Vagina (tissue), 2 donors: ENCODE measurements around the gene GJB4. TPM values are rescaled to one million over a fixed set of nuclear protein-coding genes. Genes with fewer than 3 reads are reported as not detected.

Experiments used
- DNase-seq, 2 donors: peaks; one replicate each; pipeline ENCODE4 v3.0.0-alpha.2; 2017; ENCODE audit errors: extremely low spot score in 2 of 2
- H3K27ac ChIP-seq: fragments of 200-600 bp; sonication (generic); one replicate; pipeline ENCODE4 v1.5.1; 2019
- H3K27me3 ChIP-seq: fragments of 200-600 bp; sonication (generic); one replicate; pipeline ENCODE4 v1.5.1; 2019
- H3K36me3 ChIP-seq, 2 donors: fragments of 200-600 bp; sonication (generic); one replicate each; pipeline ENCODE4 v1.5.1; 2017 to 2019
- H3K4me1 ChIP-seq: fragments of 200-600 bp; sonication (generic); one replicate; pipeline ENCODE4 v1.5.1; 2019
- H3K4me3 ChIP-seq, 2 donors: fragments of 200-600 bp; sonication (generic); 1 replicate in 1 of 2; 2 replicates in 1 of 2; pipeline ENCODE4 v1.5.1; 2016 to 2019
- H3K9me3 ChIP-seq: fragments of 200-600 bp; sonication (generic); one replicate; pipeline ENCODE4 v1.5.1; 2019
- POLR2A ChIP-seq, 2 donors: fragments of 450-650 bp; IDR thresholded peaks; one replicate each; pipeline ENCODE4 v1.6.1; 2017; ENCODE audit warnings: antibody characterized with exemption in 2 of 2, mild to moderate bottlenecking in 2 of 2, moderate library complexity in 2 of 2
- POLR2AphosphoS5 ChIP-seq, 2 donors: sonication (generic); formaldehyde crosslinking; IDR thresholded peaks; one replicate each; pipeline ENCODE4 v1.9.0; 2017; ENCODE audit warnings: antibody characterized with exemption in 2 of 2, mild to moderate bottlenecking in 2 of 2, low read depth in 1 of 2; ENCODE audit not compliant: insufficient read depth in 1 of 2
- intact Hi-C: fragments of 100-400 bp; cut with DNase I; formaldehyde crosslinking; loops from one replicate; pipeline ENCODE4 v1.15.1; 2023
- total RNA-seq: library from RNA; depleted of rRNA; stranded (reverse); fragments of >200 nt; gene quantifications from one replicate; pipeline ENCODE4 v1.2.3, GENCODE V29; 2016
- TF ChIP-seq, protein P1 (sequence below), 3 experiments: fragments of 450-650 bp in 2 of 3; fragments of 200-600 bp in 1 of 3; sonication (generic) in 1 of 3; IDR thresholded peaks; one replicate each; pipeline ENCODE4 v1.5.1; 2017 to 2019; ENCODE audit warnings: antibody characterized with exemption in 3 of 3, mild to moderate bottlenecking in 2 of 3, moderate library complexity in 2 of 3

Gene GJB4
- total RNA-seq, 1 donor from 2014 or later: 2.0 TPM

DNA sequence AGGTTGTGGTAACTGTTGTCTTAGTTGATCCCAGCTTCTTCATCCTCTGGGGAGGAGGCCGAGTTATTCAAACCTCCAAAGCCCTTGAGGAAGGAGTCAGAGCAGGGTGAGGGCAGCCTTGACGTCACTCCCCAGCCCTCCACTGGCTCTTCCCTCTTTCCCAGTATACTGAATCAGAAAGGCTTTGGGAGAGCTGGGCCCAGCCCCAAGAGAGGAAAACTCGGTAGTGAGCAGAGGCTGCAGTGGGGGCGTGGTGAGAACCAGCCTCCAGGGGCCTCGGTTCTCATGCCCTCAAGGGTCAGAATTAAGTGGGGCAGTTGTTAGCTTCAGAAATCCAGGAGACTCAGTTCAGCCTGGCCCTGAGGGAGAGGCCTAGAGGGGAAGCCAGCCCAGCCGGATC lies 31.4 kb downstream of the GJB4 start:
- H3K4me3 ChIP-seq: no peak overlapping the region
- DNase-seq: no peak
- no peaks in the 10 kb centered on the region for H3K27me3 ChIP-seq
- TF ChIP-seq POLR2AphosphoS5 (IDR thresholded peaks at IDR 0.05; ENCODE audit: insufficient read depth in 1 of 2, low read depth in 1 of 2): peak in 1 of 2 donors; percentile 29
- TF ChIP-seq, protein P1, sequence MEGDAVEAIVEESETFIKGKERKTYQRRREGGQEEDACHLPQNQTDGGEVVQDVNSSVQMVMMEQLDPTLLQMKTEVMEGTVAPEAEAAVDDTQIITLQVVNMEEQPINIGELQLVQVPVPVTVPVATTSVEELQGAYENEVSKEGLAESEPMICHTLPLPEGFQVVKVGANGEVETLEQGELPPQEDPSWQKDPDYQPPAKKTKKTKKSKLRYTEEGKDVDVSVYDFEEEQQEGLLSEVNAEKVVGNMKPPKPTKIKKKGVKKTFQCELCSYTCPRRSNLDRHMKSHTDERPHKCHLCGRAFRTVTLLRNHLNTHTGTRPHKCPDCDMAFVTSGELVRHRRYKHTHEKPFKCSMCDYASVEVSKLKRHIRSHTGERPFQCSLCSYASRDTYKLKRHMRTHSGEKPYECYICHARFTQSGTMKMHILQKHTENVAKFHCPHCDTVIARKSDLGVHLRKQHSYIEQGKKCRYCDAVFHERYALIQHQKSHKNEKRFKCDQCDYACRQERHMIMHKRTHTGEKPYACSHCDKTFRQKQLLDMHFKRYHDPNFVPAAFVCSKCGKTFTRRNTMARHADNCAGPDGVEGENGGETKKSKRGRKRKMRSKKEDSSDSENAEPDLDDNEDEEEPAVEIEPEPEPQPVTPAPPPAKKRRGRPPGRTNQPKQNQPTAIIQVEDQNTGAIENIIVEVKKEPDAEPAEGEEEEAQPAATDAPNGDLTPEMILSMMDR (IDR thresholded peaks at IDR 0.05): no peak
- peak overlapping the region; percentile 63 for H3K27ac ChIP-seq
- H3K9me3 ChIP-seq: no peaks in the 10 kb centered on the region
- H3K36me3 ChIP-seq: peaks cover 0 to under 1% of the 10 kb centered on the region in 2 donors
- intact Hi-C loops: no loop called here
- H3K4me1 ChIP-seq: peaks cover 13% of the 10 kb centered on the region

DNA sequence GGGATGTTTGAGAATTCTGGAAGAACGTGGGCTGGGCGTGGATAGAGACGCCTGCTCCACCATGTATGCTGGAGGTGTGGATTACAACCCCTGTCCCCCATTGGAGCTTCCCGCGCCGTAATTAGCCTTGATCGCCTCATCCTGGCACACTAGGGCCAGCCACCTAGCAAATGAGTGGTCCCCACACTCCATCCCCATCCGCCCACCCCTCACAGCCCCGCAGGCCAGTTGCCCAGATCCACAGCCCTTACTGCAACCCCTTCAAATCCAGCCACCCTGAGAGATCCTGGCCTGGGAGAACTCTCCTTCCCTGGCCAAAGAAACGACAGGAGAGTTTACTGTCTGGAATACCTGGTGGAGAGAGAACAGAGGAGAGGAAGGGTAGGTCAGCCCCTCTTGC lies 32.9 kb downstream of the GJB4 start:
- no peak for DNase-seq
- TF ChIP-seq POLR2AphosphoS5 (IDR thresholded peaks at IDR 0.05; ENCODE audit: insufficient read depth in 1 of 2, low read depth in 1 of 2): no peak
- TF ChIP-seq, protein P1 (IDR thresholded peaks at IDR 0.05): no peak
- no peak for TF ChIP-seq POLR2A (IDR thresholded peaks at IDR 0.05)
- Histone ChIP-seq H3K36me3 (no peaks in the 10 kb centered on the region), H3K27me3 (no peaks in the 10 kb centered on the region), H3K4me3 (peak overlapping the region; percentile 35 to 40), H3K9me3 (no peaks in the 10 kb centered on the region), H3K4me1 (peaks cover 13% of the 10 kb centered on the region), H3K27ac (peak overlapping the region; percentile 63)
- intact Hi-C loops: no loop called here

DNA sequence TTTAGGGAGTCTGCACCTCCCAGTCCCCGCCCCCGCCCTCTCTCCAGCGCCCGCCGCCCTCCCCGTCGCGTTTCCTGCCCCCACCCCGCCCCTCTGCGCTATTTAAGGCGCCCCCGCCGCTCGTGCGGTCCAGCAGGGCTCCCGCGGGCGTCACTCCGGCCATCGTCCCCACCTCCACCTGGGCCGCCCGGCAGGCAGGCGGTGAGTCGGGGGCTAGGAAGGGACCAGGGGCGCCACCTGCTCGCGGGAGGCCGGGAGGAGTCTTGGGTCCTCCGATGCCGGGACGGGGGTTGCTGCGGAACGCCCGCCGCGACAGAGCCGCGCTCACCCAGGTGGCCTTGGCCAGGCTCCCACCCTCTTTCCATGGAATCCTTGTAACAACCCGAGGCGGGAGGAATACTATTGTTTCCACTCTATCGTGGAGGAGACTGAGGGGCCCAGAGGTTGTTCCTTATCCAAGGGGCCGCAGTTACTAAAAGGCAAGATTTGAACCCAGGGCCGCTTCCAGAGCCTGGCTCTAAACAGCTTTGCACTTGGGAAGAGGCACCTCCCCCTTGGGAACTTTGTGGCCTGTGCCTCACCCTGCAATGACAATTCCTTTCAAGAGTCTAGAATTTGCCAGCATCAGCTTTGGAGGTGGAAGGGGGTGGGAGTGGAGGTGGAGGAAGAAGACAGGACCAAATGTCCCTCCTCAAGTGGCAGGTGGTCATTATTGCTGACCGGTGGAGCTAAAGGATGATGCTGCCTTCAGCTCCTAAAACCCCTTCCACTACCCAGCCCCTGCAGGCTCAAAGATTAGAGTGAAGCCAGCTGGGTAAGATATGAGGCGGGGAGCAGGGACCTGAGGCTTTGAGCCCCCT lies 33.6 kb downstream of the GJB4 start, which contains the start of gene GJA4:
Gene GJA4 (plus strand): TSS at position 132 of the 860 bp plus-strand sequence. CDS start 1,215 bp downstream, outside the sequence.
- H3K27ac ChIP-seq: peak within 1 kb of the TSS; percentile 63
- no peaks in the 10 kb centered on the region for H3K27me3 ChIP-seq
- intact Hi-C loops: no loop called here
- no peaks in the 10 kb centered on the region for H3K9me3 ChIP-seq
- no peaks in the 10 kb centered on the region for H3K36me3 ChIP-seq
- peaks cover 13% of the 10 kb centered on the region for H3K4me1 ChIP-seq
- no peak for DNase-seq
- peak within 1 kb of the TSS; percentile 35 to 40 for H3K4me3 ChIP-seq
- TF ChIP-seq, protein P1 (IDR thresholded peaks at IDR 0.05): no peak
- TF ChIP-seq POLR2A (IDR thresholded peaks at IDR 0.05): no peak
- peak in 1 of 2 donors; percentile 60 for TF ChIP-seq POLR2AphosphoS5 (IDR thresholded peaks at IDR 0.05; ENCODE audit: insufficient read depth in 1 of 2, low read depth in 1 of 2)

DNA sequence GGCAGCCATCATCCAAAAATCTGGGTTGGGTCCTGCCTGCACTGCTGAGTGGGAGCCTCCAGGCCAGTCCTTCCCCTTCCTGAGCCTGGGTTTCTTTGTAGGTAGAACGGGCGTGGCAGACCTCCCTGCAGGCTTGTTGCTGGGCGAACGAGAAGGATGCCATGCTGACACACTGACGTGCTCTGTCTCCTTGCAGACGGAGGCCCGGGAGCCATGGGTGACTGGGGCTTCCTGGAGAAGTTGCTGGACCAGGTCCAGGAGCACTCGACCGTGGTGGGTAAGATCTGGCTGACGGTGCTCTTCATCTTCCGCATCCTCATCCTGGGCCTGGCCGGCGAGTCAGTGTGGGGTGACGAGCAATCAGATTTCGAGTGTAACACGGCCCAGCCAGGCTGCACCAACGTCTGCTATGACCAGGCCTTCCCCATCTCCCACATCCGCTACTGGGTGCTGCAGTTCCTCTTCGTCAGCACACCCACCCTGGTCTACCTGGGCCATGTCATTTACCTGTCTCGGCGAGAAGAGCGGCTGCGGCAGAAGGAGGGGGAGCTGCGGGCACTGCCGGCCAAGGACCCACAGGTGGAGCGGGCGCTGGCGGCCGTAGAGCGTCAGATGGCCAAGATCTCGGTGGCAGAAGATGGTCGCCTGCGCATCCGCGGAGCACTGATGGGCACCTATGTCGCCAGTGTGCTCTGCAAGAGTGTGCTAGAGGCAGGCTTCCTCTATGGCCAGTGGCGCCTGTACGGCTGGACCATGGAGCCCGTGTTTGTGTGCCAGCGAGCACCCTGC lies 34.7 kb downstream of the GJB4 start:
- Histone ChIP-seq H3K4me3 (peak overlapping the region; percentile 35 to 40), H3K4me1 (peaks cover 13% of the 10 kb centered on the region), H3K9me3 (no peaks in the 10 kb centered on the region), H3K27ac (peak overlapping the region; percentile 39), H3K27me3 (no peaks in the 10 kb centered on the region), H3K36me3 (no peaks in the 10 kb centered on the region)
- intact Hi-C loops: no loop called here
- no peak for DNase-seq
- TF ChIP-seq POLR2AphosphoS5 (IDR thresholded peaks at IDR 0.05; ENCODE audit: insufficient read depth in 1 of 2, low read depth in 1 of 2) (peak in 1 of 2 donors; percentile 8), POLR2A (IDR thresholded peaks at IDR 0.05) (no peak)
- TF ChIP-seq, protein P1 (IDR thresholded peaks at IDR 0.05): no peak
